Sigmoid colon (tissue), 7 donors: ENCODE measurements around the gene ZNF768. TPM values are rescaled to one million over a fixed set of nuclear protein-coding genes. Genes with fewer than 3 reads are reported as not detected.

Source experiments
- DNase-seq: peaks from one replicate; pipeline ENCODE4 v3.0.0-alpha.2; 2019
- H3K27ac ChIP-seq, 4 donors: fragments of 200-600 bp; sonication (generic); one replicate each; pipeline ENCODE4 v1.5.1; 2016 to 2019; ENCODE audit warnings: mild to moderate bottlenecking in 1 of 4
- H3K27me3 ChIP-seq, 3 donors: fragments of 200-600 bp; sonication (generic); one replicate each; pipeline ENCODE4 v1.5.1; 2019; ENCODE audit warnings: mild to moderate bottlenecking in 1 of 3
- H3K36me3 ChIP-seq, 4 donors: fragments of 200-600 bp; sonication (generic); one replicate each; pipeline ENCODE4 v1.5.1; 2016 to 2019
- H3K4me1 ChIP-seq, 4 donors: fragments of 200-600 bp; sonication (generic); one replicate each; pipeline ENCODE4 v1.5.1; 2017 to 2019
- H3K4me3 ChIP-seq, 4 donors: fragments of 200-600 bp; sonication (generic); one replicate each; pipeline ENCODE4 v1.5.1; 2017 to 2019; ENCODE audit warnings: mild to moderate bottlenecking in 2 of 4, moderate library complexity in 1 of 4
- H3K9me3 ChIP-seq, 4 donors: fragments of 200-600 bp in 3 of 4; sonication (generic) in 3 of 4; one replicate each; pipeline versions ENCODE4 v1.5.1 to v1.6.1; 2013 to 2019
- EP300 ChIP-seq, 4 donors: sonication (generic); formaldehyde crosslinking; IDR thresholded peaks; one replicate each; pipeline ENCODE4 v1.6.1; 2017; ENCODE audit warnings: antibody characterized with exemption in 4 of 4
- POLR2A ChIP-seq, 2 donors: fragments of 450-650 bp; IDR thresholded peaks; one replicate each; pipeline ENCODE4 v1.6.1; 2016; ENCODE audit warnings: antibody characterized with exemption in 2 of 2, mild to moderate bottlenecking in 2 of 2, moderate library complexity in 2 of 2
- POLR2AphosphoS5 ChIP-seq, 4 donors: sonication (generic); formaldehyde crosslinking; IDR thresholded peaks; one replicate each; pipeline ENCODE4 v1.6.1; 2017; ENCODE audit warnings: antibody characterized with exemption in 4 of 4
- WGBS, 2 donors: extraction: QIAGEN DNeasy Blood & Tissue Kit; methylation state at CpG; one replicate each; pipeline ENCODE4 v1.1.7; 2013; 5-methylcytosine and 5-hydroxymethylcytosine counted together
- intact Hi-C: fragments of 100-400 bp; cut with DNase I; formaldehyde crosslinking; loops from one replicate; pipeline ENCODE4 v1.15.1; 2023
- polyA plus RNA-seq, 3 donors: library from polyadenylated mRNA; stranded (reverse); fragments of 200-250 nt; gene quantifications; one replicate each; pipeline ENCODE4 v1.2.3, GENCODE V29; 2013
- total RNA-seq, 4 donors: library from RNA; depleted of rRNA; stranded (reverse); fragments of >200 nt; gene quantifications; one replicate each; pipeline ENCODE4 v1.1.0, GENCODE V29; 2016
- TF ChIP-seq, protein P1 (sequence below), 4 experiments: fragments of 450-650 bp in 3 of 4; fragments of 200-600 bp in 1 of 4; IDR thresholded peaks; one replicate each; pipeline ENCODE4 v1.5.1; 2016 to 2019; ENCODE audit warnings: antibody characterized with exemption in 4 of 4, mild to moderate bottlenecking in 3 of 4, moderate library complexity in 2 of 4
- donor health status: healthy with polysubstance abuse.
- donor health status: Bipolar disorder and iron deficiency.
- donor health status: healthy.

ZNF768 gene
- total and polyA plus RNA-seq, 7 donors: 32.4 to 61.0 (median 48.2) TPM

DNA sequence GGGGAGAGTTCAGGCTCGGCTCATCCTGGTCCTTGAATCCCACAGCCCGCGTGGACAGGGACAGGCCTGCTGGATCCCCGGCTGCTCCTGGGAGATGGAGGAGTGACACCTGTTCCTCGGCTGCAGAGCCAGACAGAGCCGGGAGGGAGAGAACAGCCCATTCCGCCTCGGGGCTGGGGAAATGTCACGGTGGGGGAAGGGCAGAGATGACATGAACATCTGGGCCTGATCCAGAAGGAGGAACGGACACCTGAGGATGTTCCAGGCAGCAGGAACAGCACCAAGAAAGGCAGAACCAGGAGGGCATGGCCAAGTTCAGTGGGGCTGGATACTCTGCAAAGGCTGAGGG, 29.7 kb upstream of the ZNF768 start:
- WGBS, 2 donors: 21 to 63% methylated on average over 10 of the region's 10 CpGs
- DNase-seq: no peak
- Histone ChIP-seq H3K36me3 (peaks cover 11 to 24% (median 13%) of the 10 kb centered on the region in 4 donors), H3K4me1 (peaks cover 0 to 29% (median 25%) of the 10 kb centered on the region in 4 donors), H3K9me3 (no peaks in the 10 kb centered on the region), H3K27ac (no peak overlapping the region), H3K4me3 (no peak overlapping the region), H3K27me3 (no peaks in the 10 kb centered on the region)
- intact Hi-C loops: loop anchor here (5.0 kb wide), 1 partner anchor 76 kb away; no protein-coding TSS in a partner anchor
- TF ChIP-seq EP300 (IDR thresholded peaks at IDR 0.05): no peak
- no peak for TF ChIP-seq POLR2AphosphoS5 (IDR thresholded peaks at IDR 0.05)
- TF ChIP-seq, protein P1, sequence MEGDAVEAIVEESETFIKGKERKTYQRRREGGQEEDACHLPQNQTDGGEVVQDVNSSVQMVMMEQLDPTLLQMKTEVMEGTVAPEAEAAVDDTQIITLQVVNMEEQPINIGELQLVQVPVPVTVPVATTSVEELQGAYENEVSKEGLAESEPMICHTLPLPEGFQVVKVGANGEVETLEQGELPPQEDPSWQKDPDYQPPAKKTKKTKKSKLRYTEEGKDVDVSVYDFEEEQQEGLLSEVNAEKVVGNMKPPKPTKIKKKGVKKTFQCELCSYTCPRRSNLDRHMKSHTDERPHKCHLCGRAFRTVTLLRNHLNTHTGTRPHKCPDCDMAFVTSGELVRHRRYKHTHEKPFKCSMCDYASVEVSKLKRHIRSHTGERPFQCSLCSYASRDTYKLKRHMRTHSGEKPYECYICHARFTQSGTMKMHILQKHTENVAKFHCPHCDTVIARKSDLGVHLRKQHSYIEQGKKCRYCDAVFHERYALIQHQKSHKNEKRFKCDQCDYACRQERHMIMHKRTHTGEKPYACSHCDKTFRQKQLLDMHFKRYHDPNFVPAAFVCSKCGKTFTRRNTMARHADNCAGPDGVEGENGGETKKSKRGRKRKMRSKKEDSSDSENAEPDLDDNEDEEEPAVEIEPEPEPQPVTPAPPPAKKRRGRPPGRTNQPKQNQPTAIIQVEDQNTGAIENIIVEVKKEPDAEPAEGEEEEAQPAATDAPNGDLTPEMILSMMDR (IDR thresholded peaks at IDR 0.05): no peak
- no peak for TF ChIP-seq POLR2A (IDR thresholded peaks at IDR 0.05)

DNA sequence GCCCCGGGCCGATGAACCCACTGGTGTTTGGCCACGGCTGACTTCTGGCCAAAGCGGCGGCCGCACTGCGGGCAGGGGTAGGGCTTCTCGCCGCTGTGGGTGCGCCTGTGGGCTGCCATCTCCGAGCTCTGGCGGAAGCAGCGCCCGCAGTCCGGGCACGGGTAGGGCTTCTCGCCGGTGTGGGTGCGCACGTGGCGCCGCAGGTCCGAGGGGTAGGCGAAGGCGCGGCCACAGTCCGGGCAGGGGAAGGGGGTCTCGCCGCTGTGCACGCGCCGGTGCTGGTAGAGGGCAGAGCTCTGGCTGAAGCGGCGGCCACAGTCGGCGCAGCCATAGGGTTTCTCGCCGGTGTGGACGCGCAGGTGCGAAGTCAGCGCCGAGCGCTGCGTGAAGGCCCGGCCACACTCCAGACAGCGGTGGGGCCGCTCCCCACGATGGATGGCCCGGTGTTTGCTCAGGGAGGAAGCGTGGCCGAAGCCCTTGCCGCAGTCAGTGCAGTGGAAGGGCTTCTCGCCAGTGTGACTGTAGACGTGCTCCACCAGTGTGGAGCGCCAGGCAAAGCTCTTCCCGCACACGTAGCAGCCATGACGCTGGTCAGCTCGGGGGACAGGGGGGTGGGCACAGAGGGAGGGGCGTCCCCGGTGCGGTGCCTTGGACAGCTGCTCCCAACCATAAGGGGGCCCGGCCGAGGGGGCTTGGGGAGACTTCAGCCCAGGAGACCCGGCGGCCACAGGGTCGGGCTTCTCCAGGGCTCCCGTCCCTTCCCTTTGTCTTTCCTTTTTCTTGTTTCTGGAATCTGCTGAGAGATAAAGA, 29.2 kb upstream of the ZNF768 start:
- no peak for TF ChIP-seq POLR2A (IDR thresholded peaks at IDR 0.05)
- TF ChIP-seq, protein P1 (IDR thresholded peaks at IDR 0.05): no peak
- no peak for TF ChIP-seq EP300 (IDR thresholded peaks at IDR 0.05)
- no peak for TF ChIP-seq POLR2AphosphoS5 (IDR thresholded peaks at IDR 0.05)
- H3K27ac ChIP-seq: no peak overlapping the region
- DNase-seq: no peak
- H3K4me3 ChIP-seq: no peak overlapping the region
- H3K9me3 ChIP-seq: no peaks in the 10 kb centered on the region
- intact Hi-C loops: loop anchor here (5.0 kb wide), 1 partner anchor 77 kb away; no protein-coding TSS in a partner anchor
- no peaks in the 10 kb centered on the region for H3K27me3 ChIP-seq
- WGBS, 2 donors: 92 to 95% methylated on average over 69 of the region's 69 CpGs
- peaks cover 11 to 24% (median 13%) of the 10 kb centered on the region in 4 donors for H3K36me3 ChIP-seq
- H3K4me1 ChIP-seq: peaks cover 0 to 28% (median 22%) of the 10 kb centered on the region in 4 donors

DNA sequence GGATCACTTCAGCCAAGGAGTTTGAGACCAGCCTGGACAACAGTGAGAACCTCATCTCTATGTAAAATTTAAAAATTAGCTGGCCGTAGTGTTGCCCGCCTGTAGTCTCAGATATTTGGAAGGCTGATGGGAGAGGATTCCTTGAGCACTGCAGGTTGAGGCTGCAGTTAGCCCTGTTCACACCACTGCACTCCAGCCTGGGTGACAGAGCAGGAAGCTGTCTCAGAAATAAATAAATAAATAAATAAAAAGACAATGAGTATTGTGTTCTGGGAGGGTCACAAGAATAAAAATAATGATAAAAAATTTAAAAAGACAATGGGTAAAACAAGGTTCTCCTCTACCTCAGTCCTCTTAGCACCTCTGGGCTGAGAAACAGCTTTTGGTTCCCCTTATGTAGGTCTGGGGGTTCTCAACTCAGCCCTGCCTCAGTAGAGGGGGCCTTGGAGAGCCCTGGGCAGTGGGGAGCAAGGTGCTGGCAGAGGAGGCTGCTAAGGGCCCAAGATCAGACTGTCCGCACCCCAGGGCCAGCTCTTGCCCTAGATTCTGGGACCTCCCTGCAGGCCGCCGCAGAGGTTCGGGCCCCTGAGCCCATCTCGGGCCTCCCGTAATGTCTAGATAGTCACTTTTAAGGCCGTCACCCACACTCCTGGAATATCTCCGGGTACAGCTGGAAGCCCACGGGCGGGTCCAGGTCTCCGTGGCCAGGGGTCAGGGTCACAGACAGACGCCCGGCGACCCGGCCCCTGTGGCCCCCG, 28.4 kb upstream of the ZNF768 start:
- peaks cover 11 to 24% (median 13%) of the 10 kb centered on the region in 4 donors for H3K36me3 ChIP-seq
- no peak for DNase-seq
- H3K27ac ChIP-seq: no peak overlapping the region
- no peaks in the 10 kb centered on the region for H3K9me3 ChIP-seq
- peaks cover 0 to 28% (median 22%) of the 10 kb centered on the region in 4 donors for H3K4me1 ChIP-seq
- no peak for TF ChIP-seq POLR2A (IDR thresholded peaks at IDR 0.05)
- WGBS, 2 donors: 88 to 96% methylated on average over 18 of the region's 18 CpGs
- intact Hi-C loops: loop anchor here (5.0 kb wide), 1 partner anchor 78 kb away; no protein-coding TSS in a partner anchor
- H3K27me3 ChIP-seq: no peaks in the 10 kb centered on the region
- no peak overlapping the region for H3K4me3 ChIP-seq

DNA sequence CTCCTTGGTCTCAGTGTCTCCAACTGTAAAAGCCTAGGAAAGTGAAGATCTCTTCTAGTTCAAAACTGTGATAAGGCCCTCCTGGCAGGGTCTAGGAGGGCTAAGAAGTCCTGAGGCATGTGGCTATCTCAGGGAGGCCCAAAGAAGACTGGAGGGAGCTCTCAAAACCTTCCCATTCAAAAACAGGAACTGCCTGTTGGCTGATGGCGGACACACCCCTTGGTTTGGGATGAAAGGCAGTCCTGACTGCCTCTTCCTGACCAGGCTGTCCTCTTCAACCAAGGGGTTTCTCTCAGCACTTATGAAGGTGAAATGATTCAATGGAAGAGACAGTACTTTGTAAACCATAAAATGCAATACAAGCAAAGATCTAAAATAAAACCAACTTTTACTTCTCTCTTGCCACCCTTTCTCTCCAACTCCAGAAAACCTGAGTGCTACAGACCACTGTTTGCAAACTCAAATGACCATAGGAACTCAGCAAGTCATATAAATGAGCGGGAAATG, 27.1 kb upstream of the ZNF768 start:
- intact Hi-C loops: no loop called here
- H3K27me3 ChIP-seq: no peaks in the 10 kb centered on the region
- WGBS, 2 donors: 79 to 86% methylated on average over 2 of the region's 2 CpGs
- H3K4me1 ChIP-seq: peaks cover 0 to 23% (median 18%) of the 10 kb centered on the region in 4 donors
- no peak overlapping the region for H3K4me3 ChIP-seq
- no peak for DNase-seq
- no peak overlapping the region for H3K27ac ChIP-seq
- no peak for TF ChIP-seq POLR2AphosphoS5 (IDR thresholded peaks at IDR 0.05)
- TF ChIP-seq POLR2A (IDR thresholded peaks at IDR 0.05): no peak
- TF ChIP-seq, protein P1 (IDR thresholded peaks at IDR 0.05): no peak
- TF ChIP-seq EP300 (IDR thresholded peaks at IDR 0.05): no peak
- H3K9me3 ChIP-seq: no peaks in the 10 kb centered on the region
- H3K36me3 ChIP-seq: peaks cover 11 to 24% (median 13%) of the 10 kb centered on the region in 4 donors

DNA sequence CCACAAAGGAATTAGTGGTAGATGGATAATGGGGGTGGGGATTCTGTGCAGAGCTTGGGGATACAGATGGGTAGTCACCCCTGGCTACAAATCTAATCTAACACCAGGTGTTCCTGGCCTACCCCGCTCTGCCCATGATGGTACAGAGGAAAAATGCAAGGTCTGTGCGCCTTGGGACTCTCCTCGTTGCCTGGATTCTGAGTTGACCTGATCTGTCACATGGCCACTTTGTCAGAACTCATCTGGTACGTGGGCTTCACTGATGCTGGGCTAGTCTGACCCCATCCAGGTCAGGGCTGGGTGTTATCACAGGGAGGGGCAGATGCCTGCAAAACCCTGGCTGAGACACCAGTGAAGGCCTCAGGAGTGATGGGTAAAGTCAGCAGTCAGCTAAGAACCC, 26.6 kb upstream of the ZNF768 start:
- H3K27me3 ChIP-seq: no peaks in the 10 kb centered on the region
- WGBS, 2 donors: 90 to 93% methylated on average over 4 of the region's 4 CpGs
- peaks cover 0 to 23% (median 18%) of the 10 kb centered on the region in 4 donors for H3K4me1 ChIP-seq
- intact Hi-C loops: no loop called here
- TF ChIP-seq POLR2A (IDR thresholded peaks at IDR 0.05) (no peak), POLR2AphosphoS5 (IDR thresholded peaks at IDR 0.05) (no peak), EP300 (IDR thresholded peaks at IDR 0.05) (no peak)
- TF ChIP-seq, protein P1 (IDR thresholded peaks at IDR 0.05): no peak
- peaks cover 11 to 24% (median 13%) of the 10 kb centered on the region in 4 donors for H3K36me3 ChIP-seq
- no peaks in the 10 kb centered on the region for H3K9me3 ChIP-seq
- no peak overlapping the region for H3K27ac ChIP-seq
- no peak for DNase-seq
- H3K4me3 ChIP-seq: no peak overlapping the region
